SK-N-SH (cell line): ENCODE results near the gene MYCL. TPM values are rescaled to one million over a fixed set of nuclear protein-coding genes. Genes with fewer than 3 reads are reported as not detected.

Experiments used
- CTCF ChIA-PET: fragments of 300-600, 350-600 bp; formaldehyde crosslinking; extraction: SDS; loops from one replicate; lab custom pipeline; 2021; lab: Yijun Ruan, JAX
- POLR2A ChIA-PET: fragments of 350-600 bp; sonication (Branson Sonifier 250); formaldehyde crosslinking; extraction: SDS; loops from one replicate; lab custom pipeline; 2020; ENCODE audit warnings: antibody characterized with exemption, inconsistent platforms; lab: Yijun Ruan, JAX
- DNase-seq: peaks from one replicate; pipeline ENCODE4 v3.0.0; 2012
- H2AFZ ChIP-seq: fragments of 200-600 bp; sonication (generic); 2 replicates; pipeline ENCODE4 v1.8.1; 2016; ENCODE audit warnings: antibody characterized with exemption, mild to moderate bottlenecking, low read depth
- H3F3A ChIP-seq: fragments of 200-600 bp; sonication (generic); replicated peaks from 2 replicates; pipeline ENCODE3; 2016; ENCODE audit warnings: antibody characterized with exemption, mild to moderate bottlenecking; ENCODE audit not compliant: insufficient read depth
- H3K27ac ChIP-seq, 2 experiments: fragments of 200-500 bp in 1 of 2; fragments of 200-600 bp in 1 of 2; sonication (Bioruptor generic) in 1 of 2; sonication (generic), shearing (Covaris generic) in 1 of 2; 2 replicates each; pipeline versions ENCODE4 v1.5.1 to v1.6.1; 2014 to 2016; ENCODE audit warnings: low read depth in 2 of 2, inconsistent platforms in 1 of 2, low read length in 1 of 2, mild to moderate bottlenecking in 1 of 2, mixed read lengths in 1 of 2
- H3K27me3 ChIP-seq: fragments of 200-600 bp; sonication (generic), shearing (Covaris generic); 2 replicates; pipeline ENCODE4 v1.6.1; 2016; ENCODE audit warnings: mixed run types; ENCODE audit not compliant: insufficient read depth
- H3K36me3 ChIP-seq, 2 experiments: fragments of 200-500 bp in 1 of 2; fragments of 200-600 bp in 1 of 2; sonication (Bioruptor generic) in 1 of 2; sonication (generic) in 1 of 2; replicated peaks in 1 of 2; 2 replicates each; pipeline versions ENCODE3 to v1.5.1; 2014 to 2016; ENCODE audit warnings: low read length in 1 of 2, mild to moderate bottlenecking in 1 of 2; ENCODE audit not compliant: insufficient read depth in 2 of 2, control insufficient read depth in 1 of 2
- H3K4me1 ChIP-seq, 2 experiments: fragments of 200-500 bp in 1 of 2; fragments of 200-600 bp in 1 of 2; sonication (Bioruptor generic) in 1 of 2; sonication (generic), shearing (Covaris generic) in 1 of 2; 2 replicates each; pipeline versions ENCODE4 v1.5.1 to v1.6.1; 2014 to 2016; ENCODE audit warnings: low read depth in 1 of 2, low read length in 1 of 2, mixed run types in 1 of 2; ENCODE audit not compliant: insufficient read depth in 2 of 2, control insufficient read depth in 1 of 2
- H3K4me2 ChIP-seq: fragments of 200-600 bp; sonication (generic), shearing (Covaris generic); 2 replicates; pipeline ENCODE4 v1.6.1; 2017; ENCODE audit warnings: mixed run types
- H3K4me3 ChIP-seq, 2 experiments: fragments of 200-500 bp in 1 of 2; fragments of 200-600 bp in 1 of 2; sonication (Bioruptor generic) in 1 of 2; sonication (generic), shearing (Covaris generic) in 1 of 2; 2 replicates each; pipeline versions ENCODE4 v1.5.1 to v1.8.1; 2014 to 2016; ENCODE audit warnings: low read depth in 2 of 2, inconsistent platforms in 1 of 2, low read length in 1 of 2, mild to moderate bottlenecking in 1 of 2, mixed read lengths in 1 of 2, moderate library complexity in 1 of 2
- H3K79me2 ChIP-seq: fragments of 200-600 bp; sonication (generic); 2 replicates; pipeline ENCODE4 v1.8.1; 2017; ENCODE audit warnings: mild to moderate bottlenecking; ENCODE audit not compliant: insufficient read depth
- H3K9ac ChIP-seq: fragments of 200-600 bp; sonication (generic); 2 replicates; pipeline ENCODE4 v1.6.1; 2017; ENCODE audit warnings: mixed run types
- H3K9me2 ChIP-seq: fragments of 200-600 bp; sonication (generic); 2 replicates; pipeline ENCODE4 v1.6.1; 2017; ENCODE audit warnings: mixed run types
- H3K9me3 ChIP-seq: fragments of 200-600 bp; sonication (generic); 2 replicates; pipeline ENCODE4 v1.6.1; 2017; ENCODE audit warnings: mixed run types, mild to moderate bottlenecking, moderate library complexity
- H4K20me1 ChIP-seq: fragments of 200-600 bp; sonication (generic); 2 replicates; pipeline ENCODE4 v1.6.1; 2017; ENCODE audit warnings: mild to moderate bottlenecking, mixed run types; ENCODE audit not compliant: insufficient read depth
- GABPA ChIP-seq: IDR thresholded peaks from 2 replicates; pipeline ENCODE4 v1.4.0; 2012; ENCODE audit warnings: low read depth, mild to moderate bottlenecking
- GATA2 ChIP-seq: sonication (generic); formaldehyde crosslinking; IDR thresholded peaks from 2 replicates; pipeline ENCODE4 v1.5.0; 2020; ENCODE audit warnings: mild to moderate bottlenecking, missing genetic modification reagents
- MAX ChIP-seq: IDR thresholded peaks from 2 replicates; pipeline ENCODE4 v1.4.0; 2012; ENCODE audit warnings: low read depth
- MEF2A ChIP-seq: IDR thresholded peaks from 2 replicates; pipeline ENCODE4 v1.4.0; 2012; ENCODE audit warnings: low read depth, borderline replicate concordance
- RCOR1 ChIP-seq: fragments of 150-350 bp; IDR thresholded peaks from 2 replicates; pipeline ENCODE4 v1.6.1; 2017; ENCODE audit warnings: antibody characterized with exemption, low read length
- RXRA ChIP-seq: IDR thresholded peaks from 2 replicates; pipeline ENCODE4 v1.4.0; 2012; ENCODE audit warnings: low read depth, mild to moderate bottlenecking, borderline replicate concordance
- SIN3A ChIP-seq: IDR thresholded peaks from 2 replicates; pipeline ENCODE4 v1.6.1; 2012; ENCODE audit warnings: low read depth, mild to moderate bottlenecking, low read length, moderate library complexity, borderline replicate concordance
- TCF12 ChIP-seq: IDR thresholded peaks from 2 replicates; pipeline ENCODE4 v1.4.0; 2012
- TEAD4 ChIP-seq: IDR thresholded peaks from 2 replicates; pipeline ENCODE4 v1.4.0; 2012; ENCODE audit warnings: mild to moderate bottlenecking, borderline replicate concordance; ENCODE audit not compliant: insufficient read depth
- YY1 ChIP-seq: IDR thresholded peaks from 2 replicates; pipeline ENCODE4 v1.4.0; 2012; ENCODE audit warnings: low read depth, mild to moderate bottlenecking
- ZBTB33 ChIP-seq: IDR thresholded peaks from 2 replicates; pipeline ENCODE4 v1.4.0; 2012; ENCODE audit warnings: low read depth, borderline replicate concordance
- WGBS: methylation state at CpG from one replicate; pipeline ENCODE4 v1.1.6; 2017; ENCODE audit warnings: low lambda C conversion rate; 5-methylcytosine and 5-hydroxymethylcytosine counted together
- polyA plus RNA-seq, 3 experiments: library from polyadenylated mRNA; depleted of rRNA; stranded (reverse); fragments of >200 nt; gene quantifications; 2 replicates each; pipeline ENCODE4 v1.2.3, GENCODE V29; 2012

The MYCL gene
- polyA plus RNA-seq, 1 of the 3 experiments (the other 2 are of a cell fraction), result 0.48 TPM

GRCh38 chr1:39857126-39857878 is 44.4 kb downstream of the MYCL start:
- CTCF ChIA-PET, result interaction anchor here (0.9 to 3.4 kb wide), 2 partner anchors 12 to 45 kb away, joined by 3 to 19 read pairs; partner anchors contain the start of gene MYCL
- WGBS, result 94% methylated on average over 3 of the region's 3 CpGs

GRCh38 chr1:39854738-39855137 is 47.0 kb downstream of the MYCL start:
- Histone ChIP-seq H3K4me1 (no peaks in the 10 kb centered on the region), H3F3A (no peaks in the 10 kb centered on the region), H3K4me2 (no peak overlapping the region), H3K9ac (no peak overlapping the region), H3K27me3 (no peaks in the 10 kb centered on the region), H3K79me2 (peaks cover 22% of the 10 kb centered on the region), H3K9me3 (no peaks in the 10 kb centered on the region), H3K36me3 (peaks cover 30 to 42% of the 10 kb centered on the region in 2 experiments), H2AFZ (no peak overlapping the region), H3K4me3 (no peak overlapping the region), H4K20me1 (0 out of 2 replicates have a peak, but pooled peaks cover 2% of the 10 kb centered on the region), H3K27ac (no peak overlapping the region), H3K9me2 (no peaks in the 10 kb centered on the region)
- ChIA-PET CTCF (interaction anchor here (1.5 kb wide), 1 partner anchor 46 kb away, joined by 3 read pairs; no protein-coding TSS in a partner anchor), POLR2A (no interaction called here)
- DNase-seq, result no peak
- 93% methylated on average over 8 of the region's 8 CpGs for WGBS
- TF ChIP-seq ZBTB33 (no peak), MEF2A (no peak)

More at GRCh38 chr1:39857126-39857878, 44.4 kb downstream of the MYCL start:
- H3K9me3 ChIP-seq, result no peaks in the 10 kb centered on the region
- no peak overlapping the region for H2AFZ ChIP-seq
- H3K4me3 ChIP-seq, result no peak overlapping the region
- DNase-seq, result no peak
- H3F3A ChIP-seq, result peaks cover 3% of the 10 kb centered on the region
- POLR2A ChIA-PET, result no interaction called here
- TF ChIP-seq RCOR1, result no peak
- TF ChIP-seq TCF12, result no peak
- TF ChIP-seq ZBTB33, result no peak
- no peak for TF ChIP-seq GABPA
- no peak for TF ChIP-seq TEAD4
- no peak for TF ChIP-seq GATA2 (CRISPR knock-in tag)
- no peak for TF ChIP-seq YY1
- no peak for TF ChIP-seq SIN3A
- TF ChIP-seq RXRA, result no peak
- TF ChIP-seq MAX, result no peak
- peaks cover 10% of the 10 kb centered on the region; the same call in 1 of the 2 replicates for H4K20me1 ChIP-seq
- H3K27me3 ChIP-seq, result no peaks in the 10 kb centered on the region
- peaks cover 14 to 24% of the 10 kb centered on the region in 2 experiments for H3K36me3 ChIP-seq
- peaks cover 48% of the 10 kb centered on the region for H3K79me2 ChIP-seq
- H3K4me2 ChIP-seq, result no peak overlapping the region
- H3K9ac ChIP-seq, result no peak overlapping the region
- no peaks in the 10 kb centered on the region for H3K9me2 ChIP-seq
- H3K27ac ChIP-seq, result no peak overlapping the region
- no peaks in the 10 kb centered on the region for H3K4me1 ChIP-seq
